Caki2 (cell line): Measurements from ENCODE around the gene SOX1. TPM values are rescaled to one million over a fixed set of nuclear protein-coding genes. Genes with fewer than 3 reads are reported as not detected.

ENCODE experiments used
- DNase-seq: peaks from one replicate; pipeline ENCODE4 v3.0.0-alpha.2; 2015; ENCODE audit warnings: low read depth
- in situ Hi-C: cut with HindIII; loops from 2 replicates; pipeline ENCODE4 v1.10.0; 2016; ENCODE audit warnings: low sequenced_read_pairs, low pct_unique_long_range_greater_than_20kb, mixed read lengths
- total RNA-seq: library from RNA; depleted of rRNA; stranded (reverse); fragments of >200 nt; shearing (Covaris generic); gene quantifications from 2 replicates; pipeline ENCODE4 v1.2.3, GENCODE V29; 2014; ENCODE audit warnings: low replicate concordance

The SOX1 gene
- total RNA-seq, 1 experiment from 2014 or later: 1.7 TPM

DNA sequence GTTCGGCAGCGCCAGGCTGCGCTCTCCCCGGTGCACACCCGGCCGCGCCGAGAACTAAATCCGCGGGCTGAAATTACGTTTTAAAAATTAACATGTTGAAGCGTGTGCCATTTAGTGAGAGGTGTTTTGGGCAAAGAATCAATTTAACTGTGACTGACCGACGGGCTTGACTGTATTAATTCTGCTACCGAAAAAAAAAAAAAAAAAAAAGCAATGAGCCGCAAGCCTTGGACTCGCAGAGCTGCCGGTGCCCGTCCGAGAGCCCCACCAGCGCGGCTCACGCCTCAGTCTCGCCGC, 9.6 kb upstream of the SOX1 start:
- no peak for DNase-seq
- in situ Hi-C loops: no loop called here

GRCh38 chr13:112057736-112058518, 9.0 kb upstream of the SOX1 start:
- in situ Hi-C loops: no loop called here
- DNase-seq: no peak

DNA sequence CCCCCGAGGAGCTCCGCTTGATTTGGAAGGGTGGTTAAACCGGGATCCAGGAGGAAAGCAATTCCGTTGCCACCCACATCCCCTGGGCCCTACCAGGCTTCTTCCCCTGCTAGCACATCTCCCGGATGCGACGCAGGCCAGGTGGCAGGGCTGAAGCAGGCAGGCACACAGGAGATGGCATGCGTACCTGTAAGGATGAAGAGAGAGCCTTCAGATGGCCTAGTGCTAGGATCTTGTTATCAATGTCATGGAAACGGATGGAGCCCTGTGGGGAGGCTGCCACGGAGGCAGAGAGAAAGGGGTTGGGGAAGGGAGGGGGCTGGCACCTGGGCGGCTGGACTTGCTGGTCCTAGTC, 8.5 kb upstream of the SOX1 start:
- in situ Hi-C loops: no loop called here
- no peak for DNase-seq

- no peak for DNase-seq
- in situ Hi-C loops: no loop called here
These were observed 8.0 kb upstream of the SOX1 start for GRCh38 chr13:112058941-112059340.

DNA sequence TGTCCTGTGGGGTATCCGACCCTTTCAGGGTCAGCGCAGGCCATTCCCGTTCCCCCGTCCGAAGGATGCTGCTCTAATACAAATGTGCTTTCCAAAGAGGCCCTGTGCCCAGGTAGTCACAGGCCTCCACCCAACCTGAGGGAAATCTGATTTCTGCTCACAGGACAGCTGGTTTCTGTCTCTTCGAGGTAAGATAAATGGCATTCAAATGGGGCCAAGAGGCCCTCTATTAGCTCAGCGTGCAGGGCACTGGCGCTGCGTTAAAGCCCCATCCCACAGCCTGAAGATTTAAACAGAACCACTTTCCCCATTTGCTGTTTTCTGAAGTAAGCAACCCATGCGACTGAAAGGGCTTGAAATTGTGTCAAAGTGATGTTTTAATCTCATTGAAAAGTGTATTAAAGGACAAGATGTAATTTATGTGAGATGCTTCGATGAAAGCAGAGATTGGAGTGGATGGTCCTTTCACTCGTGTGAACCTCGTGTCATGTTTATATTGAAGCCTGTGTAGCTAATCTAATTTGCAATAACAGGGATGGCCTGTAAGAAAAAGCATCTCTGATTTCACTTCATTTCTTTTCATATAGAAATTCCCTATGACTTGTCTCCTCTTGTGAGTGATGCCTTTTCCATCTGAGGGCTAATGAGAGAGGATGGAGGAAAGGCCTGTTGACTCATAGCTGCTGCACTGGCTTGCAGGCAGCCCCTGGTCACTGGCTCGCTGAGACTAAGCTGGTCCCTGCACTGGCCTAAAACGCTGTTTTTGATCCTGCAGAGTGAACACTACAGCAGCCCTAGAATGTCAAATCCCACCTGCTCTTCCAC, 7.3 kb upstream of the SOX1 start:
- no peak for DNase-seq
- in situ Hi-C loops: no loop called here

DNA sequence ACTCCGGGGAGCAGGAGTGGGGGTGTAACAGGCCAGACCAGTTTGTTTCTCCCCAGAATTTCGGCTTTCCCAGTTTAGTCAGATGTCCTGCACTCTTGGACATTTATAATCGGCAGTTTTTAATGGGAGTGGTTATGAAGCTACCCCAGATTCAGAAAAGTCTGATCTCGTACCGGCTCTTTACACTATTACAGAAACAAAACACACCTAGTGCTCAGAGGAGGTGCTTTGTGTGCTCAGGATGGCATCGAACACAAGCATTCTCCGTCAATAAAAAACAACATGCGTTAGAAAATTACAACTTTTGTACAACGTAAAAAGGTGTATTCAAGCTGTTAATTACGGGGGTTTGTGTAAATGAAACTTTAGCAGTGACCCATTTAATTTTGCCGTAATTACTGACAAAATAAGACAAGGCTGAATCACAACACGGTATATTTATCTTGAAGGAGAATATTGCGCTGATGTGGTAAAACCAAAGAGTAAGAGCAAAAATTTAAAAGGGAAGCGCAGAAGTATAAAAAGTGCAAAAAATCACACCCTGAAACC, 6.6 kb upstream of the SOX1 start:
- DNase-seq: no peak
- in situ Hi-C loops: no loop called here

- in situ Hi-C loops: no loop called here
These were observed 6.0 kb upstream of the SOX1 start for GRCh38 chr13:112060899-112061366.

DNA sequence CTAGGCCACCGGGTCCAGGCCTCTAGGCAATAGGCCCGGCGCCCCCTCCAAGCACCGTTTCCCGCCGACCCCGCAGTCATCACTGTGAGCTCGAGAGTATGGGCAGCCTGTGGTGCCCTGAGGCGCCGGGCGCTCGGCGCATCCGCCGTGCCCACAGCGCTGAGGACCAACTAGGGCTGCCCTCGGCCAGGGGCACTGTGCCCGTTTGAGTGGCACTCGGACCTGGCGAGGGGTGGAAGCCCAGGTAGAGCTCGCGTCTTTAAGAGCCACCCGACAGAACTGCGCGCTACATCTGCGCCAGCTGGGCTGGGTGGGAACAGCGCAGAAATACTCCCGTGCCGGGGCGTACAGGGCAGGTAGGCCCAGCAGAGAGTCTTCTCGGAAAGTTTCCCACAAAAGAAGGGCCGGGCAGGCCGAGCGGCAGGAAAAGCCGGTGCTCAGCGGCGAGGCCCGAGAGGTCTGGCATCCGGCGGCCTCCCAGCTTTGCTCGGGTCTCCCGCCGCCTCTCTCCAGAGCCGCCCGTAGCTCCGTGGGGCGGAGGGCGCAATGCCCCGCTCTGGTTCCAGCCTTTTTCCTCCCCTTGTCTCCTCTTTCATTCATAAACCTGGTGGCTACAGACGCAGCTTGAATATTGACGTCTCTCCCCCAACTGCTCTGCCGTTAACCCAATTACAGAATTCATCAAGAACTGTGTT, 5.4 kb upstream of the SOX1 start:
- in situ Hi-C loops: no loop called here
- no peak for DNase-seq

More at GRCh38 chr13:112060899-112061366, 6.0 kb upstream of the SOX1 start:
- no peak for DNase-seq

DNA sequence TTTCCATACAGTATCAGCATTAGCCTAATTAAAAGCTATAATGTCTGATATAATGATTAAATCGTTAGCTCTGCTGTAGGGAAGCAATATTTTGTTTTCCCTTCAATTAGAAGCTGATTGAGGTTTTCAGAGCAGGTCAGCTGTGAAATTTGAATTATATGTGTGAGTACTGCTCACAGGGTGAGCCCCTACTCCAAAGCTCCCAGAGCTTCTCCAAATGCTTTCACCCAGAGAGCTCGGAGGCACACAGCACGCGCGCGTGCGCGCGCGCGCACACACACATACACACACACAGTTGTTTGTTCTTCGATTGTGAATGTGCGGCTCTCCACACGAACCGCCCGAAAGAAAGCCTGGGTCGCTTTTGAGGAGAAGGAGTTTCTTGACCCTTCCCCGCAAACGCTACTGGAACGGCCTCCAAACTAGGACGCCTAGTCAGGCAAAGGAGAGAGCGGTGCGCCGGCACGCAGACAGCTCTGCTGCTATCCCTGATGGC, 4.8 kb upstream of the SOX1 start:
- in situ Hi-C loops: no loop called here
- no peak for DNase-seq

GRCh38 chr13:112062571-112063570, 4.1 kb upstream of the SOX1 start:
- no peak for DNase-seq
- in situ Hi-C loops: no loop called here

DNA sequence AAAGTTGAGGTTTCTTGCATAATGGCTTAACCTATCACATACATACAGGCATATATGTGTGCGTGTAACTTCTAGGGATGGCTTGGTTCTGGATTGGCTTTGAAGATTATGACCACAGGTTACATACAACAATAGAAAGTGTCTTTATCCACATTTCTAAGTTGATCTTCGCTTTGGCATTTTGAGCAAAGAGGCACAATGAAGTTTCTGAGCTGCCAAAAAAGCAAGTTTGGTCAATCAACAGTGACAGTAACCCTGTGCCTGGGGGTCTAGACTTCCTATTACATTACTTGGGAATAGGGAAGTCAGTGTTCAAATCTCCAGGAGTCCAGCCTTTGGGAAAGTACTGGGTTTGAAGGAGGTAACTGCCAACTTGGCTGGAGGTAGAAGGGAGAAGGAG, 3.1 kb upstream of the SOX1 start:
- in situ Hi-C loops: no loop called here
- DNase-seq: no peak

DNA sequence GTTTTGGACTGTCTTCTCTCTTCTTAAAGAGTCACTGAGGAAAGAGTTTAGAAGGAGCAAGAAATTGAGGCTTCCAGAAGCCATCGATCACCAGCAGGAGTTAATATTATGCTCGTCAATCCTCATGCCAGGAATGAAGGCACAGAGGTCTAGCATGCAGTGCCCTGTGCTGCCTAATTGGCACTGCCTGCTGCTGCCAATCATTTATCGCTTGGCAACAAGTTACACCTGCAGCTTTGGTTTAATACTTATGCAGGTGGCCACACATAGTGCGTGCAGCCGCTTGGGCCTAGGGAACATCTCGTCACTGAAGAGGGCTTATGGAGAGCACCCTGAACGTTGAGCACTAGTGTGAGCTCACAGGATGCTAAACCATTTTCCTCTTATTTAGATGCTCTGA, 2.7 kb upstream of the SOX1 start:
- no peak for DNase-seq
- in situ Hi-C loops: no loop called here

DNA sequence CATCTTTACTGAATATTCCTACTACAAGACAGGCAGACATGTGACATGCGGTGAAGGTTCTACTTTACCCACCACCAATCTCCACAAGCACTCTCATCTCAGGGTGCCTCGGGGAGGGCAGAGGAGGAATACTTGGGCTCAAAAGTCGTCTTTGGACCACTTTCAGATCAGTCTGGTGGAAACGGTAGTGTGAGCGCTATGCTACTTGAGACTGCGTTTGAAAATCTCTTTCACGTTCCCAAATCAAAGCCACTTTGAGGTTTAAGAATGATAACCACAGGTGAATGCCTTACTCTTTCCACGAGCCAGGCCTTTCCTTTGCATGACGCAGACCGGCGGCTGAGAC, 1.5 kb upstream of the SOX1 start:
- in situ Hi-C loops: no loop called here
- no peak for DNase-seq

DNA sequence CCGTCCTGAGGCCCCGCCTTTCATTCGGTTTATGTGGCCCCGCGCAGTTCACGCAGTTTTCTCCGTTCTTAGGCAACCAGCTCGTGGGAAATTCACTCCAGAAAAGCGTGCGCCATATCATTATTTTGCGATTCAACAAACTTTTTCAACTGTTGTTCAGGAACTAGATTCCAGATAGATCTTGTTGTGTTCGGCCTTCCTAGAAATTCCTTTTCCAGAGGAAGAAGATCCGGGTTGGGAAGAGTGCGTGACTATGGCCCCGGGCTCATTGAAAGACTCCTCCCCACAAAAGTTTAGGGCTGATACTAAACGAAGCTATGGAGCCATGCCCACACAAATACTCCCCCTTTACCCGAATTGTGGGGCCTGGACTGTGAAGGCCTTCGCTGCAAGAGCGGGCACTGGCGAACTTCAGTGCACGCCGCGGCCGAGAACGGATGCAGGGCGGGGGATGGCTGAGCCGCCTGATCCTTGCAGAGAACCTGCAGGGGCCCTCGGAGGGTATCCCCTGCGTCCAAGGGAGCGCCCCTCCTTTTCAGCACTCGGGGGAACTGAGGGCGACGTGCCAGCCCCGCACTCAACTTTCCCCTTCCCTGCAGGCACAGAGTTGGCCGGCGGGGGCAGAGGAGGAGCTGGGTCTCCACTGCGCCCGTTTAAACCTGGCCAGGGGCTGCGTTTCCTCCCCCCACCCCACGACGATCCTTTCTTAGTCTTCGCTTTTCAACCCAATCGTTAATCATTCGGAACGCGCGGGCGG, 904 bp upstream of the SOX1 start:
- DNase-seq: peak; percentile 65
- in situ Hi-C loops: no loop called here

DNA sequence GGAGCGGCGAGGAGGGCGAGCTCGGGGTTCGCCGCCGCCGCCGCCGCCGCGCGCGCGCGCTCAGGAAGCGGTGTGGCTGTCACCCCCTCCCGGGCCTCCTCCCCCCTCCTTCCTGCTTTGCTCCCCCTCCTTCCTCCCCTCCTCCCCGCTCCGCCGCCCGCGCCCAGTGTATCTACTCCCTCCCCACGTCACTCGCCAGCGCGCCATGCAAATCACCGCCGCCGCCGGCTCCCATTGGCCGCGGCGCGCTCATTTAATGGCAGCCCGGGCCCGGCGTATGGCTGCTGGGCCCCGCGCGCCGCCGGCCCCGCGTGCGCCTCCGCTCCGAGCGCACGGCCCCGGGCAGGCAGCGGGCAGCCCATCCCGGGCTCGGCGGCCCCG, 335 bp upstream of the SOX1 start:
- in situ Hi-C loops: no loop called here
- peak; percentile 86 for DNase-seq

GRCh38 chr13:112067871-112068539, 1.1 kb downstream of the SOX1 start:
- in situ Hi-C loops: no loop called here

More at GRCh38 chr13:112067871-112068539, 1.1 kb downstream of the SOX1 start:
- no peak for DNase-seq
